Activated T-helper 2 cell treated with anti-CD3 and anti-CD28 coated beads, Interferon-gamma antibody, Interleukin-2, Interleukin-4, amounts not matched to agents 10 μg/mL and 5 μg/mL and 100 μg/mL, durations not matched to agents 14 hours and 24 hours and 36 hours (primary cell): ENCODE data around the gene SRGAP2B. TPM values are rescaled to one million over a fixed set of nuclear protein-coding genes. Genes with fewer than 3 reads are reported as not detected.
"Not testable (repeated sequence)": the region's sequence is repeated elsewhere in the genome, so short reads cannot be mapped to it uniquely, and the experiment has no call there.

Experiments
- DNase-seq: peaks from one replicate; pipeline ENCODE4 v3.0.0; 2021; ENCODE audit warnings: low spot score
- H3K27ac Mint-ChIP-seq: one replicate; pipeline ENCODE4 v1.8.0; 2021; ENCODE audit warnings: mixed read lengths
- H3K27me3 Mint-ChIP-seq: one replicate; pipeline ENCODE4 v1.8.0; 2021; ENCODE audit warnings: low read depth, mixed read lengths
- H3K36me3 Mint-ChIP-seq: one replicate; pipeline ENCODE4 v1.8.0; 2021; ENCODE audit warnings: low read depth, mixed read lengths
- H3K4me1 Mint-ChIP-seq: one replicate; pipeline ENCODE4 v1.8.0; 2021; ENCODE audit warnings: low read depth, mixed read lengths
- H3K4me3 Mint-ChIP-seq: one replicate; pipeline ENCODE4 v1.8.0; 2021; ENCODE audit warnings: low read depth, mild to moderate bottlenecking, moderate library complexity, mixed read lengths
- H3K9me3 Mint-ChIP-seq: one replicate; pipeline ENCODE4 v1.8.0; 2021; ENCODE audit warnings: mixed read lengths
- intact Hi-C: fragments of 100-400 bp; cut with micrococcal nuclease; formaldehyde crosslinking; loops from one replicate; pipeline ENCODE4 v1.15.1; 2023
- total RNA-seq: library from RNA; stranded (reverse); gene quantifications from 2 replicates; pipeline ENCODE4 v1.2.3, GENCODE V29; 2022

The SRGAP2B gene
- total RNA-seq, 1 donor from 2014 or later, result 43.5 TPM

DNA sequence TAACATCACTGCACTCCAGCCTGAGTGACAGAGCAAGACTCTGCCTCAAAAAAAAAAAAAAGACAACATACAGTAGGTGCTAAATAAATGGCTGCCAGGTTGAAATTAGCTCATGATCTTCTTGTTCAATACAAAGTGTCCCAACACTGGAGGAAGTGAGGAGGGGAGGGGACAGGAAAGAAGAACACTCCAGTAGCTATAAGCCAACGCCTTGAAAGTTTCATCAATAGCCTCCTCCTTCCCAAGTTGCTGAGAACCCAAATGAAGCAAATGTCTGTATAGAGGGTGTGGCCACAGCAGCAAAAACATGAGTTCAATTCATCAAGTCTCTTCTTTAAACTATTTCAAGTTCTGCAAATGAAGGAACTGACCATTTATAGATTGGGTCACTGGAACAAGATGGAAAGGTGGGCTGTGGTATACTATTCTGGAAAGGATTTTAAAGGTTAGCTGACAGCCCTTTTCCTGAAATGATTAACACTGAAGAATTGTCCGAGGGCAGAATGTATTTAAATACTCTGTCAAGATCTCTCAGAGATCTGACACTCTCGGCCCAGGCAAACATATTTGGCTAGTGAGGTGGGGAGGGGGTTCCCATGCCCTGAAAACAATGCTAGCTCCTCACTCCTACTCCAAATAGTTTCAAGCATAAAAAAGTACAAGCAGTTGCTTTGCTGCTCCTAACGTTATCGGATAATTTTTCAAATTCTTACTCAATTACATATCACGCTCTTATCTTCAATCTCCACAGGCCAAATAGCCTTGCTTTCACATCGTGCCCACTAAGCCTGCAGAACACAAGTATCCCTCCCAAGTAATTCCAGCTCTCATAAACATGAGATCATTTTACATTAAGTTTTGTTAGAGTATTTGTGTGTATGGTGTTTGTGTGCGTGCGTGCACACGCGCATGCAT, 17.0 kb downstream of the SRGAP2B start:
- H3K4me1 Mint-ChIP-seq, H3K27me3 Mint-ChIP-seq, H3K36me3 Mint-ChIP-seq, DNase-seq, intact Hi-C loops, H3K27ac Mint-ChIP-seq, H3K4me3 Mint-ChIP-seq, H3K9me3 Mint-ChIP-seq: not testable (repeated sequence)

DNA sequence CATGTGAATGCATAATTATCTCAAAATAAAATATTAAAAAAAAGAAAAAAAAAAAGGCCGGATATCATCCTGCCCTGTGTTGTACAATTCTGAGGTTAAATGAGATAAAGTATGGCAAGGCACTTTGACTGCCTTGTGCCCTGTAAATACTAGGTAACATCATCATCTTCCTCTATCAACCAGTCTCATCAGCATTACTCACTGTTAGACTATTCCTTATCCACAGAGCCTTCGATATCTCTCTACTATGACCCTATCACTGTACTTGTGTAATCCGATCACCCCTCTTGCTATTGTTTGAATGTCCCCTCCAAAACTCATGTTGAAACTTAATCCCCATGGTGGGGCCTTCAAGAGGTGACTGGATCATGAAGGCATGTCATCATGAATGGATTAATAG, 18.3 kb downstream of the SRGAP2B start:
- intact Hi-C loops, H3K27me3 Mint-ChIP-seq, H3K36me3 Mint-ChIP-seq, DNase-seq, H3K4me1 Mint-ChIP-seq, H3K9me3 Mint-ChIP-seq, H3K27ac Mint-ChIP-seq, H3K4me3 Mint-ChIP-seq: not testable (repeated sequence)

DNA sequence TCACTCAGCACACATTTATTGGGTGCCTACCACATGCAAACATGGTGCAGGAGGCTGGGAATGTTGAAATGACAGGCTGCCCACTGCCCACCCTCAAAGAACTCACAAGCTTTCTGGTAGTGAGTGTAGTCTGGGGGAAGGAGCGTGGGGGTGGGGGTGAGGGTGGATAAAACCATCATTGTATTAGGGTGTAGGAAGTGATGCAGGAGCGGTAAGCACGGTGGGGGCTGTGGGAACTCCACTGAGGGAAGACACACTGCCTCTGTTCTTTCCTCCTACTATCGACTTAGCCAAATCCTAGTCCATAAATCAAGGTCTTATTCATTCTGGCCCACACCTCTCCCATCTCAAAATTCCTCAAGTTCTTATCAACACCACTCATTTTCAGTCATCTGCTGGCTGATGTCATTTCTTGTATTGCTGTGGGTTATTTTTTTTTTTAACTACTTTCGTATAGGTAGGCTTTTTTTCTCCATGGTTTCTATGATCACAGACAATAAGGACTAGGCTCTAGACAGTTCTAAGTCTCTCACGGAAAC, 21.0 kb downstream of the SRGAP2B start:
- H3K27me3 Mint-ChIP-seq, H3K27ac Mint-ChIP-seq, intact Hi-C loops, H3K4me1 Mint-ChIP-seq, DNase-seq, H3K36me3 Mint-ChIP-seq, H3K4me3 Mint-ChIP-seq, H3K9me3 Mint-ChIP-seq: not testable (repeated sequence)

DNA sequence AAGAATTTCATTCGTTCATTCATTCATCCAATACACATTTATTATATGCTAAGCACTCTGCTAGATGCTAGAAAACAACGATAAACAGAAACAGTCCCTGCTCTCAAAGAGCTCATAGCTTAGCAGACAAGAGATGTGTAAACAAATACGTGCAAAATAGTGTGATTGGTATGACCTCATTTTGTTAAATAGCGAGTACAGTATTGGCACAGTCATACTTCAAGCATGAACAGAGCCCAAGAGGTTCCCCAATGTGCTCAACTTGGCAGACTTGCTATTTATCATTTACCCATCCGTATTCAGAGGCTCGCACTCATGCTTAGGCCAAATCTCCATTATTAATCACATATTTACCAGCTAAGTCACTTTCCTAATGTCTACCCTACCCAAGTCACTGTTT, 23.6 kb downstream of the SRGAP2B start:
- H3K4me1 Mint-ChIP-seq, H3K36me3 Mint-ChIP-seq, H3K27ac Mint-ChIP-seq: not testable (repeated sequence)

DNA sequence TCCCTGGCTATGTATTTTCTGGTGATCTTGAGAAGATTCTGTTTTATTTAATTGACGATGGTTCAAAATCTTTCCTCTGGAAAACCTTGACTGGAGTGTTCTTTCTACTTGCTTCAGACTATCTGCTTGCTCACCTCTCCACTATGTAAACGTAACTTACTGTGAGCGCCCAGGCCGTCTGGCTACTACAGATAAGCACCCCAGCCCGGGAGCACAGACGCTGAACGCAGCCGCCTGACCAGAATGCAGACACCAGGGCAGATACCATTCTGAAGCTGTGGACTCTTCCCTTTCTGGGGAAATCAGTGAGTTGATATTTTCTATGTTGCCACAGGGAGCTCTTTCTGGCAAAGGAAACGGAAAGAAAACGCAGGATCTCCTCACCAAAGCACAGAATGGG, 28.6 kb downstream of the SRGAP2B start:
- H3K4me1 Mint-ChIP-seq, H3K4me3 Mint-ChIP-seq, DNase-seq, H3K27me3 Mint-ChIP-seq, H3K9me3 Mint-ChIP-seq, H3K27ac Mint-ChIP-seq, H3K36me3 Mint-ChIP-seq, intact Hi-C loops: not testable (repeated sequence)

More for the DNA sequence above, 23.6 kb downstream of the SRGAP2B start:
- H3K9me3 Mint-ChIP-seq, DNase-seq, H3K4me3 Mint-ChIP-seq, intact Hi-C loops, H3K27me3 Mint-ChIP-seq: not testable (repeated sequence)

DNA sequence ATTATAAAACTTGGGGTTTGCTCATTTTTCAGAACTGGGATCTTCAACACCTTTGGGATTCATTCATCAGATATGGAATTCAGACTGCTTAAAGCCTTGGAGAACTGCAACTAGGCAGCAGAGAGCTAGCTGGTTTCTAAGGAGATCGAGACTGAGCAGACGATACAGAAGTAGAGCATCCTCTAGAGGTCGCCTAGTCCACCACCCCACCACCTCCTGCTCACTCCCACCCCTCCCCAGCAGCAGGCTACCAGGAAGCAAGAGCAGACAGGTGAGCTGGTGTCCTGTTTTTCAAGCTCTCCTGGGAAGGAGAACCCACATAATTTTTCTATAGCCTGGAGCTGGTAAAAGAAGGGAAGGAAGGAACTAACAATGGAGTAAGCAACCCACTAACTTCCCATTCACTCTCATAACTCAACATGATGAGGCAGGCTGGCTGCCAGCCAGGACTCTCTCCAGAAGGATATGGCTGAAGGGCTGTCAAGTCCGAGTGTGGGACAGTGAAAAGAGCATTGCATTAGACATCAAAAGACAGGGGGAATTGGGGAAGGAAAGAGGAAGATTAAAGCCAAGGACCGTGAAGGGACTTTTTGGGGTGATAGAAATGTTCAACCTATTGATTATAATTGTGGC, 29.8 kb downstream of the SRGAP2B start:
- H3K27ac Mint-ChIP-seq, H3K9me3 Mint-ChIP-seq, H3K27me3 Mint-ChIP-seq, H3K36me3 Mint-ChIP-seq, intact Hi-C loops, H3K4me3 Mint-ChIP-seq, DNase-seq, H3K4me1 Mint-ChIP-seq: not testable (repeated sequence)

DNA sequence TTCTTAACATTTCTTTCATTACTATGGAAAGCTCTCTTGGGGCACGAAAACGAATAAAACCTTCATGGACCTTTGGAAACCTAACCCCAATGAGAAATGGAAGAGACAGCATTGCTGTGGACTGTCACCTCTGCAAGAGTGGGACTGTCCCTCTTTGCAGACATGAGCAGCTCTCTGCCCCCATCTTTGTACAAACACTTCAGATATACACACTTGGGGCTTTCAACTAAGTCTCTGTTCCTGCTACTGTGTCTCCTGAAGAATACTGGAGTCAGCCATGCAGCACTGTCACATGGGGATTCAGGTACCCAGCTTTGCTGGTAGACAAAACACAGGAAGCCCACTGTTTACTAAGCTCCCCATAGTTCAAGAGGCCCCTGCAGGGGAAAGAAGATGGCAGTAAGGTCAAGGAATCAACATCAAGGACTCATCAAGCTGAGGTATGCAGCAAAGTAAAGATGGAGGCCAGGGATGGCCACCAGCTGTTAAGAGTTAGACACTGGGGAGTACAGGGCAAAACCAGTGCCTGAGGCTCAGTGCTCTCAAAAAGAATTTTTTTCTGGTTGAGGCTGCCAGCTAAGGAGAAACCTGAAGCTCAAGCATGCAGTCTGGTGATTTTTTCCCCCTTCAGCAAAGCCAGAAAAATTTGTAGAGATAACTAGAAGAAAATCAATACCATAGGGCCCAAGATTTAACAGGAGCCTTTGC, 31.0 kb downstream of the SRGAP2B start:
- H3K27me3 Mint-ChIP-seq, H3K9me3 Mint-ChIP-seq, H3K4me1 Mint-ChIP-seq, H3K4me3 Mint-ChIP-seq, intact Hi-C loops, DNase-seq, H3K27ac Mint-ChIP-seq, H3K36me3 Mint-ChIP-seq: not testable (repeated sequence)

DNA sequence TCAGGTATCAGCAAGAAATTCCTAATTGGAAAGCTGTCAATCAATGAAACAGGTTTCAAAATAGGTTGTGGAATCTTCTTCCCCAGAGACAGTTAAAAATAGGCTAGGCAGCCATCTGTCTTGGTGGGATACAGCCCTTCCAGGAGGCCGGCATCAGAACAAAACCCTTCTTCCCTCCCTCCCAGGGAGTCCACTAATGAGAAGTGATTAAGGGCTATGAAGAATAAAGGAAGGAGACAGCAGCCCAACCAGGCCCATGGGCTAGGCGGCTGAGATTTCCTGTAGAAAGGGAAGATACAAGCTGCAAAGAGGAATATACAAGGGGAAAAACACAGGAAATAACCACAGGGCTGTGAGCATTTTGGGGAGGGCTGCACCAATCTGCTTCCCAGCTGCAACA, 31.8 kb downstream of the SRGAP2B start:
- H3K4me1 Mint-ChIP-seq, DNase-seq: not testable (repeated sequence)

DNA sequence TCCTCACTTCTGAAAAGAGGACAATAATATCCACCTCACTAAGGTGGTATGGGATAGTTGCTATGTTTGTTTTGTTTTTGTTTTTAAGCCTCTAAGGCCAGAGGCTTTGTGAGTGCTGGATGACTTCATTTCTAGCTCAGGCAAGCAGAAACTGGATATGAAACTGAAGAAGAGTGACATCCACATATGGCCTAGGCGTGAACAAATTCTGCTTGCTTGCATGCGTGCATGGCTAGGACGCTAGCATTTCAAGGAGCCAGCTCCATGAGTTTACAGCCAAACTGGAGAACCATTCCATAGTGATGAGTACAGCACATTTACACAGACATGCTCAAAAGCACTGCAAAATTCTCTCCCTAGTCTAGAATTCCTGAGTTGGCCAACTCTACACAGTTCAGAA, 36.9 kb downstream of the SRGAP2B start:
- H3K27ac Mint-ChIP-seq, DNase-seq, H3K27me3 Mint-ChIP-seq, H3K9me3 Mint-ChIP-seq, H3K4me3 Mint-ChIP-seq, H3K4me1 Mint-ChIP-seq, H3K36me3 Mint-ChIP-seq, intact Hi-C loops: not testable (repeated sequence)

More for the DNA sequence above, 31.8 kb downstream of the SRGAP2B start:
- intact Hi-C loops, H3K27me3 Mint-ChIP-seq, H3K9me3 Mint-ChIP-seq, H3K27ac Mint-ChIP-seq, H3K4me3 Mint-ChIP-seq, H3K36me3 Mint-ChIP-seq: not testable (repeated sequence)

DNA sequence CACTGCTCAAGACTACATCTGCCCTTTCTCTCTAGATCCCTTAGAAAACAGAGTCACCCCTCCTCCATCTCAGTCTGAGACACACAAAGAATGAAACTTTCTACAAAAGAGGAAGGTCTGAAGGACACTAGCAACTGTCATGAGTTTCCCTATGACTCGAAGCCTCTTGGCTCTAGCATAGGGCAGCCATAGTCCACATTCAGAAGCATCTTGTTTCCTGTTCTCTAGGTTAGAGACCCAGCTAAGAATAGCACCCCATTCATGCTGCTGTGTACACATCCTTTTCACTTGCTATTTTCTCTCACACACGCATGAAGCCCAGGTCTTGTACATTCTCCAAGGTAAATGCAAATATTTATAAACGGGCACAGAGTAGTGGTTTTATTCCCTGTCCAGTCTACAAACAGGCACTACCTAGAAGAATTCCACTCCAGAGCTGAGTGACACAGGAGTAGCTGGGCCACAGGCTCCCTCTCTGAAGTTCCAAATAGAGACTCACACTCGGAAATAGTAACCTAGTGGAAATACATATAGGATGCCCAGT, 39.8 kb downstream of the SRGAP2B start:
- H3K4me3 Mint-ChIP-seq, intact Hi-C loops, H3K36me3 Mint-ChIP-seq, H3K27me3 Mint-ChIP-seq, H3K27ac Mint-ChIP-seq, H3K9me3 Mint-ChIP-seq, H3K4me1 Mint-ChIP-seq, DNase-seq: not testable (repeated sequence)

DNA sequence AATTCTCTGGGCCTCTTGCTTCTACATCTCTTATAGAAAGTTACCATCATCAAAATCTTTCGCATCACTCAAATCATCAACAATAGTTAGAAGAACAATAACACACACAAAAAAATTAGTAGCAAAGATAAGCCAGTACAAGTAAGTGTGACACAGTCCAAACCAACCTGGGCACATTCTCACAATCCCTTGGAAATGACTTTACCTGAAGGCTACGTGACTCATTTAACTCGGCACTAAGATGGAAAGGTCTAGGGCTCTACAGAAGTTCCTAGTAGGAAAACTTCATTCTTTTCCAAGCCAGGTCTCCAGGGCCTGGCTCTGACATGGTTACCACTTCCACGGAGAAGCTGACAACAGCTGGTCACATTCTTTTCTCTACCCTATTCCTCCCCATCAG, 41.7 kb downstream of the SRGAP2B start:
- H3K9me3 Mint-ChIP-seq, H3K4me3 Mint-ChIP-seq, H3K27me3 Mint-ChIP-seq, H3K27ac Mint-ChIP-seq, DNase-seq, H3K4me1 Mint-ChIP-seq, H3K36me3 Mint-ChIP-seq, intact Hi-C loops: not testable (repeated sequence)

DNA sequence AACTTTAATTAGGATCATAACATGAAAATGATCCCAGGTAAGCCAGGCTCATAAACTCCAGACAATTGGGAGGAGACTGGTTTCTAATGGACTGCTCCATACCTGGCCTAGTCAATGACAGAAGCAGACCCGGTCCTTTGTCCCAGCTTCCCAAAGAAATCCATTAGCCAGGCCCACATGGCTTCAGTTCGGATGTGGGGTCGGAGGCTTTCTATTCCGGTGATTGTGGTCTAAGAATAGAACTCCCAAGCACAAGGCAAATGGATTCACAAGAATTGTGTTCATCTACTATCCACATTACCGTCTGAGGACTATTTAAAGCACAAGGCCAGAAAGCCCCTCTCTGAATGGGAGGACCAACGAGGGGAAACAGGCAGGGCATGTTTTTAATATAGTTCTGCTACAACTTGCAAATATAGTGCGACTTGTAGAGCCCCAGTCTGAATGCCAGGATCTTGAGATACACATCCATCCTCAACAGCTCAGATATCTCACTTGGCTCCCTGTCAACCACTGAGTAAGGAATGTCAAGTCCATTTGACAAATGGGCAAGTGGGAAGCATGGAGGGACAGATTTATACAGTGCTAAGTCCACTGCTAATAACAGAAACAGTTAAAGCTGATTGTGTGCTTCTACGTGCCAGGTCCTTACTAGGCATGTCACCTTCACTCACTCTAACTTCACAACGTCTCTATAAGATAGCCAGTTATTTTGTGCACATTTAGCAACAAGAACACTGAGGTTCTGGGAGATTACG, 42.9 kb downstream of the SRGAP2B start:
- DNase-seq, H3K27ac Mint-ChIP-seq, H3K27me3 Mint-ChIP-seq, H3K9me3 Mint-ChIP-seq, intact Hi-C loops, H3K4me3 Mint-ChIP-seq, H3K4me1 Mint-ChIP-seq, H3K36me3 Mint-ChIP-seq: not testable (repeated sequence)
